Vagina (tissue), 2 donors: ENCODE results near the gene NPDC1.

ENCODE experiments used
- POLR2A ChIP-seq, 2 donors: fragments of 450-650 bp; IDR thresholded peaks; one replicate each; pipeline ENCODE4 v1.6.1; 2017; ENCODE audit warnings: antibody characterized with exemption in 2 of 2, mild to moderate bottlenecking in 2 of 2, moderate library complexity in 2 of 2
- POLR2AphosphoS5 ChIP-seq, 2 donors: sonication (generic); formaldehyde crosslinking; IDR thresholded peaks; one replicate each; pipeline ENCODE4 v1.9.0; 2017; ENCODE audit warnings: antibody characterized with exemption in 2 of 2, mild to moderate bottlenecking in 2 of 2, low read depth in 1 of 2; ENCODE audit not compliant: insufficient read depth in 1 of 2
- TF ChIP-seq, protein P1 (sequence below), 3 experiments: fragments of 450-650 bp in 2 of 3; fragments of 200-600 bp in 1 of 3; sonication (generic) in 1 of 3; IDR thresholded peaks; one replicate each; pipeline ENCODE4 v1.5.1; 2017 to 2019; ENCODE audit warnings: antibody characterized with exemption in 3 of 3, mild to moderate bottlenecking in 2 of 3, moderate library complexity in 2 of 3

DNA sequence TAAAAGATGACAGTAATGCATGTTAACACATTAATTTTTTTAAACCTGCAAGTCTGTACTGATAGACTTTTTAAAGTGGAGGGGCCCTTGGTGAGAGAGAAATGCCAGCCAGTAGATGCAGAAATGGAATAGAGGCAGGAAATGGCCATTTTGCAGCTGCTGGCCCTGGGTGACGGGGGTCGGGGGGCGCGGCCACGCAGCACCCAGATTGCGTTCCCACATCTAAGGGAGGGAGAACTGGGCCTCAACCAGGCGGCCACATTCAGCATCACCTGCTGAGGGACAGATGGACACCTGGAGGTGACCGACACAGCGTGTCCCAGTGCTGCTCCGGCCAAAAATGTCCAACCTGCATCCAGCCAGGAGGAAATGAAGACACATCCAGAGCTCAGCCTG, 43.3 kb downstream of the NPDC1 start:
- TF ChIP-seq, protein P1, sequence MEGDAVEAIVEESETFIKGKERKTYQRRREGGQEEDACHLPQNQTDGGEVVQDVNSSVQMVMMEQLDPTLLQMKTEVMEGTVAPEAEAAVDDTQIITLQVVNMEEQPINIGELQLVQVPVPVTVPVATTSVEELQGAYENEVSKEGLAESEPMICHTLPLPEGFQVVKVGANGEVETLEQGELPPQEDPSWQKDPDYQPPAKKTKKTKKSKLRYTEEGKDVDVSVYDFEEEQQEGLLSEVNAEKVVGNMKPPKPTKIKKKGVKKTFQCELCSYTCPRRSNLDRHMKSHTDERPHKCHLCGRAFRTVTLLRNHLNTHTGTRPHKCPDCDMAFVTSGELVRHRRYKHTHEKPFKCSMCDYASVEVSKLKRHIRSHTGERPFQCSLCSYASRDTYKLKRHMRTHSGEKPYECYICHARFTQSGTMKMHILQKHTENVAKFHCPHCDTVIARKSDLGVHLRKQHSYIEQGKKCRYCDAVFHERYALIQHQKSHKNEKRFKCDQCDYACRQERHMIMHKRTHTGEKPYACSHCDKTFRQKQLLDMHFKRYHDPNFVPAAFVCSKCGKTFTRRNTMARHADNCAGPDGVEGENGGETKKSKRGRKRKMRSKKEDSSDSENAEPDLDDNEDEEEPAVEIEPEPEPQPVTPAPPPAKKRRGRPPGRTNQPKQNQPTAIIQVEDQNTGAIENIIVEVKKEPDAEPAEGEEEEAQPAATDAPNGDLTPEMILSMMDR (IDR thresholded peaks at IDR 0.05): no peak
- TF ChIP-seq POLR2A (IDR thresholded peaks at IDR 0.05) (no peak), POLR2AphosphoS5 (IDR thresholded peaks at IDR 0.05; ENCODE audit: insufficient read depth in 1 of 2, low read depth in 1 of 2) (no peak)
